Left lobe of liver (tissue), 2 donors: ENCODE data around the gene CLDN3. TPM values are rescaled to one million over a fixed set of nuclear protein-coding genes. Genes with fewer than 3 reads are reported as not detected.

Experiments
- ATAC-seq: fragments of 200-7000 bp; cut with Tn5 transposase; one replicate; pipeline ENCODE4 v1.9.1; 2020; ENCODE audit warnings: mild to moderate bottlenecking, moderate library complexity
- DNase-seq: peaks from one replicate; pipeline ENCODE4 v3.0.0-alpha.2; 2020; ENCODE audit warnings: low spot score
- total RNA-seq: library from RNA; stranded (reverse); gene quantifications from one replicate; pipeline ENCODE4 v1.2.1, GENCODE V29; 2021
- donor health status: DM: no; HTN: no; CAD: no; lungs with moderate emphysema.
- donor health status: DM: no; HTN: yes; CAD: no.

The CLDN3 gene
- total RNA-seq, 1 donor from 2014 or later, result 28.9 TPM

DNA sequence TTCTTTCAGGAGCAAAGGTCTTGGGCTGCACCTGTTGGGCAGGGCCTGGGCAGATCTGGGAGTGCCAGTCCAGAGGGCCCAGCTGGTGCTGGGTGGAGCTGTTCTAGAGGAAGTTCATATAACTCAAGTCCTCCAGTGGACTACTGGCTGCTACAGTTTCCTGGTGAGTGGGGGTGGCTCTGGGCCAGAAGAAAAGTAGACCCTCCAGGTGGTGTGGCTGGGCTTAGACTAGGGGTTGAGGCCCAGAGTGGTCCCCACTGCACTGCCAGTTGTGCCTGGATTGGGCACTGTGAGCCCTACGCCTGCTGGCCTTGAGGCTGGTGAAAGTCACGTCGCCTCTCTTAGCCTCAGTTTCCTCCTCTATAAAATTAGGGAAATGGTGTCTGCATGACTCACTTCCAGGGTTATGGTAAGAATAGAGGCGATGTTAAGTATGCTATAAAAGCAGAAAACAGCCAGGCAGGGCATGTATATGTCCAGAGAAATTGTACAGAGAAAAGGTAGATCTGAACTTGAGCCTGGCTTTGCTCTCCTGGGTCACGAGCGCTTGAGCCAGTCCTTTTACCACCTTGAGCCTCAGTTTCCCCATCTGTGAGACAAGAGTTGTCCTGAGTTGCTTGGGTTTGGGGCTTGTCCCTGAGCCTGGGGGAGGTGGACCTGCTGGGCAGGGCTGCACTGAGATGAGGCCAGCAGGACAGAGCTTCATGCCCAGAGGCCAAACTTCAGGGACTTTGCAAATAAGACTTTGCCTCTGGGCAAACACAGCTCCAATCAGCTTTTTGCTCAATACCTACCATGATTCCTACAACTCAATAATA, 3.8 kb upstream of the CLDN3 start:
- peak; percentile 85 for DNase-seq
- peak; percentile 62 for ATAC-seq

DNA sequence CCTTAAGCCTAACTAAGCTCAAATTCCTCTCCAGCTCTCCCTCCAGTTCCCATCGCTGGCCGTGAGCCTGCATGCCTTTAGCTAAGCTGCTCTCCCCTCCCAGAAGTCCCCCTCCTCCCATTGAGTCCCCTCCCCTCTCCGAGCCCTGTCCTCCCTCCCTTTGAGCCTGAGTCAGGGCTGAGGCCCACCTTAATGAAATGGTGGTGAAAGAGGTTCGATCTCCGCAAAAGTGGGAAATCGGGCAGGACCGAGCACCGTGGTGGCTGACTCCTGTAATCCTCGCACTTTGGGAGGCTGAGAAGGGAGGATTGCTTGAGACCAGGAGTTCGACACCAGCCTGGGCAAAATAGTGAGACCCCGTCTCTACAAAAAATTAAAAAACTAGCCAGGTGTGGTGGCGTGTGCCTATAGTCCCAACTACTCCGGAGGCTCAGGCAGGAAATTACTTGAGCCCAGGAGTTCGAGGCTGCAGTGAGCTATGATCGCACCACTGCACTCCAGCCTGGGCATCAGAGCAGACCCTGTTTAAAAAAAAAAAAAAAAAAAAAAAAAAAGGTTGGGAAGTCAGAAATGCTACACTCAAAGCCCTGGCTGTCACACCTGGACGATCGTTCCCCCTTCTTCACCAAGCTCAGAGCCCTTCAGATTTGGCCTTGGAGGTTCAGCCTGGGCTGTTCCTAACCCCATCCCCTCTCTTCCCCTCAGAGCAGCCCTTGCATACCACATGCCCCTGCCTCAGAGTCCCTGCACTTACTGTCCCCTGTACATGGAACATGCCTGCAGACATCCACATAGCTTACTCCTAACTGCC, 995 bp upstream of the CLDN3 start:
- DNase-seq (no peak), ATAC-seq (no peak)

DNA sequence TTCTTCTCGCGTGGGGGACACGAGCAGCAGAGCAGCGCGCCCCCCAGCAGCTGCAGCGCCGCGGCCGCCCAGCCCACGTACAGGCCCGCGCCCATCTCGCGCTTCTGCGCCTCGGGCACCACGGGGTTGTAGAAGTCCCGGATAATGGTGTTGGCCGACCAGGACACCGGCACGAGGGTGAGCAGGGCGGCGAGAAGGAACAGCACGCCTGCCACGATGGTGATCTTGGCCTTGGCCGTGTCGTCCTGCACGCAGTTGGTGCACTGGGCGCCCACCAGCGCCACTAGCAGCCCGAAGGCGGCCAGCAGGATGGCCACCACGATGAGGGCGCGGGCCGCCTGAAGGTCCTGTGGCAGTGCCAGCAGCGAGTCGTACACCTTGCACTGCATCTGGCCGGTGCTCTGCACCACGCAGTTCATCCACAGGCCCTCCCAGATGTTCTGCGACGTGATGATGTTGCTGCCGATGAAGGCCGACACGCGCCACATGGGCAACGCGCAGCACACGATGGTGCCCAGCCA, 529 bp downstream of the CLDN3 start:
- DNase-seq (no peak), ATAC-seq (peak; percentile 32)

DNA sequence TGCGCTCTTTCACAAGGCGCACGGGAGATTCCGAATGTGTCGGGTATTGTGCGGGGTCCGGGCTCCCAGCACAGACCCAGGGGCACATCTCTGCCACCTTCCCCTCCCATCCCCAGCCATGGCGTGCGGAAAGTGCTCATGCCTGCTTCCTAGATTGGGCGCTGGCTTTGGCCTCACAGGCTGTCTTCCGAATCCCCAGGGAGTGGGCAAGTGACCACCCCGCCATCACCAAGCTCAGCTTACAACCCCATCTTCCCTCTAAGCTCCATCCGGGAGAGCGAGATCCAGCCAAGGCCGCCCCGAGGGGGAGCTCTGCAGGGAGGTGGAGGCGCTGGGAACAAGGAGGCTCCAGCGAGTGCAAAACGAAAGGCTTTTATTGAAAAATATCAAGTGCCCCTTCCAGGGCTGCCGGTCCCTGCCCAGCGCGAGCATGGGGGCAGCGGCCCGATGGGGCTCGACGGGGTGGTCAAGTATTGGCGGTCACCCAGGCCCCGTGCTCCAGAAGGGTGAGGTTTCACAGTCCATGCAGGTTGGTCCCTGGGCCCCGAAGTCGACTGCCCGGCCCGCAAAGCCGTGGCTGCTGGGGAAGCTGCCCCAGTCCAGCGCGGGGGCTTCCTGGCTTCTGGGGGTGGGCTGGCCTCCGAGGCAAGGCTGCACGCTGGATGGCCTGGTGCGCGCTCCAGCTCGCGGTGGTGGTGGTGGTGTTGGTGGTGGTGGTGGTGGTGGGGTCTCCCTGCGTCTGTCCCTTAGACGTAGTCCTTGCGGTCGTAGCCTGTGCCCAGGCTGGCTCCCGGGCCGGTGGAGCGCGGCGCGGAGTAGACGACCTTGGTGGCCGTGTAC, 1.2 kb downstream of the CLDN3 start:
- DNase-seq (no peak), ATAC-seq (no peak)

DNA sequence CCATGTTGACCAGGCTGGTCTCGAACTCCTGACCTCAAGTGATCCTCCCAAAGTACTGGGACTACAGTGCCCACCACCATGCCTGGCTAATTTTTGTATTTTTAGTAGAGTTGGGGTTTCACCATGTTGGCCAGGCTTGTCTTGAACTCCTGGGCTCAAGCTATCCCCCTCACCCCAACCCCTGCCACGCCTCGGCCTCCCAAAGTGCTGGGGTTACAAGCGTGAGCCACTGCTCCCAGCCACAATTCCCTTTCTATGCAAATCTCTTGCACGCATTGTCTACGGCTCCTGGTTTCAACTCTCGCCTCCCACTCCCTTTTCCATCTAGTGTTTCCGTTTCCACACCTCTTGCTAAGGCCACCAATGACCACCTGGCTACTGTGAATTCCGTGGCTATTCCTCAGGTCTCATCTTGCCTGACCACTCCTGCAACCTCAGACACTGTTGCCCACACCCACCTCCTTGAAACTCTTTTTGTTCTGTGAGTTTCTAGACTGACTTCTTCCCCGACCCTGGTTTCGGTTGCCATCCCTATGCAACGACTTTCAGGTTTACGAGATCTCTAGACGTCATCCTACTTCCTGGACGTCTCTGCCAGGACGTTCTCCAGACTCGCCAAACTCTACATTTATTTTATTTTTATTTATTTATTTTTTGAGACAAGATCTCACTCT, 3.4 kb downstream of the CLDN3 start:
- ATAC-seq (no peak), DNase-seq (no peak)

DNA sequence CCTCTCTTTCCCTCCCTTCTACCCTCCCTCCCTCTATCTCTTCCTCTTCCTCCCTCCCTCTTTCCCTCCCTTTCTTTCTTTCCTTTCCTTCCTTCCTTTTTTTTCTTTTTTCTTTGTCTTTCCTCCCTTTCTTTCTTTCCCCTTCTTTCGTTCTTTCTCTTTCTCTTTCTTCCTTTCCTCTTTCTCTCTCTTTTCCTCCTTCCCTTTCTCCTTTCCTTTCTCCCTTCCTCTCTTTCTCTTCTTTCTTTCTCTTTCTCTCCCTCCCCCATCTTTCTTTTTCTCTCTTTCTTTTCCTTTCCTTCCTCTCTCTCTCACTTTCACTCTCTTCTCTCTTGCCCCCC, 7.4 kb downstream of the CLDN3 start:
- ATAC-seq (no peak), DNase-seq (no peak)

DNA sequence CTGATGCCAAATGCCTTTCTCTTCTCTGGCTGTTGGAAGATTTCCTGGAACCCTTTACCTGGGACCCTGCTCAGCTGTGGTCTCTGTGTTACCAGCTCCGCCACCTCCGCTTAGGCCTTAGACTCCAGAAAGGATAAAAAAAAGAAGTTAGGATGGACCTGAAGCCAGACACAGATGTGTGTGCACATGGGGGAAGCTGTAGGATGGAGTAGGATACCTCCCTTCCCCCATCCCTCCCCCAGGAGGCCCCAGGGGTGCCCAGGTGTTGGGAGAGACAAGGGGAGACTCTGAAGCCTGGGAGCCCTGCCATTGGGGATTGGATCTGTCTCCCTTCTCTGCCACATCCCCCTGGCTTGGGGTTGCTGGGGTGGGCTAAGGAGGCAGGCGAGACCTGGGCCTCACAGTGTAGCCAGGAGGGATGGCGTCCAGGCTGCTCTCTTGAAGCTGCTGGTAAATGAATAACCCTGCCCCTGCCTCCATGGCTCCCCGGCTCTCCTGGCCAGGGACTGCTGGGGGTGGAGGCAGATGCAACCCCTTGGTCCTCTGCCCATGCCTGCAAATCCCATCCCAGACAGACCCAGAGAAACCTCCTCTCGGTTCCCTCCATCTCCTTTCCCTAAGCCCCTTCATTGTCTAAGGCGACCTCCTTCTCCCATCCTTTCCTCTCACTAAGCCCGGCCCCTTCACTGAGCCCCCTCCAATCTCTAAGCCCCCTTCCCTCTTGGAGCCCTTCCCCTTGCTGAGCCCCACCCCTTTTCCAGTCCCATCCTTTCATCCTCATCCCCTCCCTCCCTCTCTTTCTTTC, 8.0 kb downstream of the CLDN3 start:
- DNase-seq (no peak), ATAC-seq (peak; percentile 43)

DNA sequence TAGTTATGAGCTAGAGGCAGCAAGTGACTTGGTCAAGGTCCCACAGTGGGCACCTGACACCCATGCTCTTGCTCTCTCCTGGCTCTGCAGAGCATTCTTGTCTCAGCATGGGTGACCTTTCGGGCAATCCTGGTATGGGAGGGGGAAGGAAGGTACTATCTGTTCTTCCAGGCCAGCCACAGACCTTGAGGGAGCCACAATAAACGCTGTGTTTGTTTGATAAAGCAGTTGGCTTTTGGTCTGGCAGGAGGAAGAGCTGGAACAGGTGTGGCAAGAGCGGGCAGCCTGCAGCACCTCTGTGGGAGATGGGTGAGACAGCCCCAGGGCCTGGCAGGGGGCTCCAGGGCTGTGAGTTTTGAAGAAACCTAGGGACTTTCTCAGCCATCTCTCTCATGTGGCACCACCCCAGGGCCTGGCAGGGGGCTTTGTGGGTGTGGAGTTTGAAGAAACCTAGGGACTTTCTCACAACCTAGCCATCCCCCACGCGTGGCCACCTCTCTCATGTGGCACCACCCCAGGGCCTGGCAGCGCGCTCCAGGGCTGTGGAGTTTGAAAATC, 11.4 kb downstream of the CLDN3 start:
- ATAC-seq (peak; percentile 67), DNase-seq (no peak)

DNA sequence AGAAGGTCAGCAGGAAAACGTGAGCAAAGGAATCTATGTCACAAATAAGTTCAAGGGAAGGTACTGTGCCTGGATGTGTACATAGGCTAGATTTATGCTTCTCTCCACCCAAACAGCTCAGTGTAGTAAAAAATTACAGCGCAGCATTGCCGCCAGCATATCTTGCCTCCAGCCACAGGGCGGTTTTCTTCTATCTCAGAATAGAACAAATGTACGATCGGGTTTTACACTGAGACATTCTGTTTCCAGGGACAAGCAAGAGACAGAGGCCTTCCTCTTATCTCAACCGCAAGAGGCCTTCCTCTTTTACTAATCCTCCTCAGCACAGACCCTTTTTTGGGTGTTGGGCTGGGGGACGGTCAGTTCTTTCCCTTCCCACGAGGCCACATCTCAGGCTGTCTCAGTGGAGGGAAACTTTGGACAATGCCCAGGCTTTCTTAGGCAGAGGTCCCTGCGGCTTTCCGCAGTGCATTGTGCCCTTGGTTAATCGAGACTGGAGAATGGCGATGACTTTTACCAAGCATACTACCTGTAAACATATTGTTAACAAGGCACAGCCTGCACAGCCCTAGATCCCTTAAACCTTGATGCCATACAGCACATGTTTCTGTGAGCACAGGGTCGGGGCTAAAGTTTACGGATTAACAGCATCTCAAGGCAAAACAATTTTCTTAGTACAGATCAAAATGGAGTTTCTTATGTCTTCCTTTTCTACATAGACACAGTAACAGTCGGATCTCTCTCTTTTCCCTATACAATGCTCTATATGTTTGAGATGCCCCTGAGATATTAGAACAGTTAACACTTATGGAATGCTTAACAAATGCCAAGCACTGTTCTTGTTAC, 19.9 kb downstream of the CLDN3 start:
- ATAC-seq, result no peak
- DNase-seq, result no peak

DNA sequence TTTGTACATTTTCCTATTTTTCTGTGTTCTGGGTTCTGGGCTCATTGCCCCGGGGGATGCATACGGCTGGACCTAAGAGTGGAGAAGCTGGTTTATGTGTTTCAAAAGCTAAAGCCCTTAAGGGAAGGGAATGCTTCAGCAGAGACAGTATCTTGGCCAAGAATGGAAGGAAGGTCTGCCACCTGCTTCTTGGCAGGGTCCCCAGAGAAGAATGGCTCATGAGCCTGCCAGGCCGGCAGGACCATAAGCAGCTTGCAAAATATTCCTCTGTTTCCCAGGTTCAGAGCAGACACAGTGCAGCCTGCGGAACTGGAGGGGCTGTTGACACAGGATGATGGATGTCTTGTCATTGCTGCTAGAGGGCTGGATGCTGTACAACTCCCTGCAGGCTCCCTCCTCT, 23.7 kb downstream of the CLDN3 start:
- DNase-seq (no peak), ATAC-seq (no peak)

DNA sequence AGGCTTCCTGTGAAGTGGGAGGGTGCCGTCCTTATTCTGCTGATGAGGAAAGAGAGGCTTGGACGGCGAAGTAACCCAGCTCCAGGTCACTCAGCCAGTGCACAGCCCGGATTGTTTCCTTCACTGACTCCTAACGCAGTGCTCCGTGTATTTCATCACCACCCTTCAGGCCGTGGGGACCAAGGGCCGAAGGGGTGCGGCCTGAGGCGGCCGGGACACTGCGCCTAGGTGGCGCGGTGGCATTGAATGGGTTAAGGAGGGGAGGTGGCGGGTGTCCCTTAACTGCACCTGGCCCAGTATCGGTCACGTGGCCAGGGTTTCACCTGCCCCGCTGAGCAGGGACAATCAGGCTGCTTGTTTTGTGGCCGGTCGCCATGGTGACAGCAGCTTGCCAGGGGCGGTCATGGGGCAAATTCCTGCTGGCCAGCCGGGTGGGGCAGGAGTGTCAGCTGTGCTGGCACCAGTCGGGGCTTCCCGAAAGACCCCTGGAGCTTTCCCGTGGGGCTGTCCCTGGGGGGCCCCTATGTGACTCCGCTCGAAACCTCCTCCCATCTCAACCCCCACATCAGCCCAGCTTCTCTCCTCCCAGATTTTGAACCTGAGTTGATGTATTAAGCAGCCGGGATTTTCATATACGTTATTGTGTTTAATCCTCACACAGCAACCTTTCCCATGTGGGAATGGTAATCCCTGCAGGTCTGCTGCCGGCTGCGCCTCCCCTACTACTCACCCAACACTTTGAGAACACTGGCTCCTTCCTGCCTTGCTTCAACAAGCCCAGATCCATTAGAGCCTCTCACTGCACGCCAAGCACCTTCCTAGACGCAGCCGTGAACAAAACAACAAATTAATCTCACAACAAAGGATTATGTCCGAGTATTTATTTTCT, 27.1 kb downstream of the CLDN3 start:
- DNase-seq (peak; percentile 97), ATAC-seq (peak; percentile 64)

DNA sequence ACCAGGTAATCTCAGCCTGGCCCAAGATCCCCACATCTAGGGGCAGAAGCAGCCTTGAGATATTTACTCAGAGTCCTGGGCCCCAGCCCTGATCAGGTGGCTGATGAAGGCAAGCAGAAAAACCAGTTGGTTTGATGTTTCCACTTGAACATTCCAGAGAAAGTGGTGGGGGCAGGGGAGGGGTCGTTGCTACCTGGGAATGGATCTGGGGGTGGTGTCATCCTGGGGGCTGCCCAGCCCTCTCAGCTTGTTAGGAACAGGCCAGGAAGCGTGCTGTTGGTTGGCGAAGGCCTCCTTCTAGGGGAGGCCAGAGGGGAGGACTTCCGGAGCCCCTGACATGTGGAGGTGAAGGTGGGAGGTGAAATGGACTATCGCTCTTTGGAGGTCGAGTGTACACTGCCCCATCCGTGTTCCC, 27.7 kb downstream of the CLDN3 start:
- no peak for ATAC-seq

DNA sequence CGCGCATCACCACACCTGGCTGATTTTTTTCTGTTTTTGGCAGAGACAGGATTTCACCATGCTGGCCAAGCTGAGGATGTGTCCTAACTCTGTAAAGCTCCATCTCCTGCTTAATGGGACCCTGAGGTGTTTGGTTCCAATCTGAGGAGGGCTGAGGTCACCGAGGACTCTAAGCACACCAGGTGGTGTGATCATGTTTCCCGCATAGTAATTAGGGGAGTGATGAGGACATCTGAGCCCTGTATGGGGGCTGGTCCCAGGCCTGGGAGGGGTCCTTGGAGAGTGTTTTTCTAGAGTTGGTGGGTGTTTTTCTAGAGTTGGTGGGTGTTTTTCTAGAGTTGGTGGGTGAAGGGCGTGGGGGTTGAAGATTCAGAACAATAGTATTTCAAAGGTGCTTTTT, 28.5 kb downstream of the CLDN3 start:
- DNase-seq (no peak), ATAC-seq (no peak)

More for the DNA sequence above, 27.7 kb downstream of the CLDN3 start:
- DNase-seq, result no peak

DNA sequence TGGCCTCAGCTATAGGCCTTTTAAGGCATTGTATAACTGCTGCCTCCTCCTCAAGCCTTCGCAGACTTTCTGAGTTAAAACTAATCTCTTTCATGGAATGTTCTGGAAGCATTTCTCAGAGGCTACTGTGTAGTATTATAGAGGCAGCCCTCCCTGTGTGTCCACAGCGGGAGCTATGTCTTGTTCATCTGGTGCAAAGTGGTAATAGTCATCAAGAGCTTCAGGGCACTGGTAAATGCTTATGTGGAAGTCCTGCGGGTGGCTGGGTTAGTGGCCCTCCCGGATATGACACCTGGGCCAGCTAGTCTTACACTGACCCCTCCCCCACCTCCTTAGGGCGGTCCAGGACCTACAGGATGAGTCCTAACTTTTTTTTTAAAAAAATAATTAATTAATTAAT, 29.3 kb downstream of the CLDN3 start:
- ATAC-seq, result no peak
- no peak for DNase-seq

DNA sequence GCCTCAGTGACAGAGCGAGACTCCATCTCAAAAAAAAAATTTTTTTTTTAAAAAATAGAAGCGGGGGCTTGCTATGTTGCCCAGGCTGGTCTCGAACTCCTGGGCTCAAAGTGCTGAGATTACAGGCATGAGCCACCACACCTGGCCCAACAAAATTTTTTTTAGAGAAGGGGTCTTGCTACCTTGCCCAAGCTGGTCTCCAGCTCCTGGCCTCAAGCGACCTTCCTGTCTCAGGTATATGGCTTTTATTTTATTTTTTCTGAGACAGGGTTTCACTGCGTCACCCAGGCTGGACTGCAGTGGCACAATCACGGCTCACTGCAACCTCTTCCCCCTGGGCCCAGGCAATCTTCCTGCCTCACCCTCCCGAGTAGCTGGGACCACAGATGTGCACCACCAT, 29.9 kb downstream of the CLDN3 start:
- DNase-seq (no peak), ATAC-seq (no peak)

DNA sequence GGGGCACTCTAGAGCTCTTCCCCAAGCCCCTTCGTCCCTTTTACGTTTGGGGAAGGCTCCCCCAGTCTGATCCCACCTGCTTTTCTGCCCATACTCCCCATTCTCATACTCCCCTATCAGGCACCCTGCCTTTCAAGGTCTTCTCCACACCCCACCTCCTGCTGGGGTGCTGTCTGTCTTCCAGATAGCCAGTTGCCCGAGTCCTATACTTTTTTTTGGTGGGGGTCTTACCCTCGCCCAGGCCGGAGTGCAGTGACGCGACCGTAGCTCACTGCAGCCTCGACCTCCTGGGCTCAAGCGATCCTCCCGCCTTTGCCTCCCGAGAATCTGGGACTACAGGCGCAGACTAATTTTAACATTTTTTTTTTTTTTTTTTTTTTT, 30.7 kb downstream of the CLDN3 start:
- DNase-seq (no peak), ATAC-seq (no peak)

DNA sequence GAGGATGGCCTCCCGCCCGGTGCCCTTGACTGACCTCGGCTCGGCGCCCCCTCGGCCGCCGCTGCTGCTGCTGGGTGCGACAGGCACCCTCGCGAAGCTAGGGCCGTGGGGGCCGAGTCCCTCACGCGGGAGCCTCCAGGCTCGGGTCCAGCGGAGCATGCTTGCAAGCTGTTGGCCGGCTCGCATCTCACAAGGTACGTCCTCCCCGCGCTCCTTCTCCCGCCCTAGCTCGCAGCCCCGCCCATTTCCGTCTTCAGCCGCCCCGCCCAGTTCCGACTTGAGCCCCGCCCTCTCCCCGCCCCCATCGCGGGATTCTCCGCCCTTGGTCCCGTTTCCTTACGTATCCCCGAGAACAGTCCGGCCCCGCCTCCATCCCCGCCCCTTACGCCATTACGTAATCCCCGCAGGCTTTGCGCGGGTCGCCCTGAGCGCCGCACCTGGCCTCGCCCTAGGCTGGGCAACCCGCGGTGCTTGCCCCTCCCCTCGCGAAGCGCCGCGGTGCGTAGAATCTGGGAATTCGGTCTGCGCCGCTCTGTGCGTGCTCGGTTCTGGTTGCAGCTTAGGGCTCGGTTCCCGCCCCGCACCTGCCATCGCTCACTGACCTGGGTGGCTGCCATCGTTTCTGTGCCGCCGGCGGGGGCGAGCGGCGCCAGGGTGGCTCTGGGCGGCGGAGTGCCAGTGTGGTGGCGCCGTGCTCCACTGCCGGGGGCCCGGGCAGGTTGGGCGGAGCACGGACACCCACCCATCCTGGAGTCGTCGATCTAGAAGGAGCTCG, 31.3 kb downstream of the CLDN3 start, which contains the start of gene ABHD11:
TSS of gene ABHD11 (minus strand) at position 191 of the 775 bp plus-strand sequence. CDS start at position 159, 32 bp downstream.
- ATAC-seq, result peak; percentile 82

More for the DNA sequence above, 31.3 kb downstream of the CLDN3 start, which contains the start of gene ABHD11:
- DNase-seq, result peak; percentile 99
